Activated CD8-positive, alpha-beta memory T cell treated with anti-CD3 and anti-CD28 coated beads for 48 hours (primary cell): ENCODE data around the gene HOOK1.
"Not testable (repeated sequence)": the region's sequence is repeated elsewhere in the genome, so short reads cannot be mapped to it uniquely, and the experiment has no call there.

ENCODE experiments used
- DNase-seq, 3 experiments: peaks; one replicate each; pipeline ENCODE4 v3.0.0-alpha.2; 2020; ENCODE audit warnings: low read depth in 2 of 3, low spot score in 2 of 3

The HOOK1 gene

GRCh38 chr1:59885160-59885832 is 70.5 kb downstream of the HOOK1 start:
- DNase-seq: no peak

DNA sequence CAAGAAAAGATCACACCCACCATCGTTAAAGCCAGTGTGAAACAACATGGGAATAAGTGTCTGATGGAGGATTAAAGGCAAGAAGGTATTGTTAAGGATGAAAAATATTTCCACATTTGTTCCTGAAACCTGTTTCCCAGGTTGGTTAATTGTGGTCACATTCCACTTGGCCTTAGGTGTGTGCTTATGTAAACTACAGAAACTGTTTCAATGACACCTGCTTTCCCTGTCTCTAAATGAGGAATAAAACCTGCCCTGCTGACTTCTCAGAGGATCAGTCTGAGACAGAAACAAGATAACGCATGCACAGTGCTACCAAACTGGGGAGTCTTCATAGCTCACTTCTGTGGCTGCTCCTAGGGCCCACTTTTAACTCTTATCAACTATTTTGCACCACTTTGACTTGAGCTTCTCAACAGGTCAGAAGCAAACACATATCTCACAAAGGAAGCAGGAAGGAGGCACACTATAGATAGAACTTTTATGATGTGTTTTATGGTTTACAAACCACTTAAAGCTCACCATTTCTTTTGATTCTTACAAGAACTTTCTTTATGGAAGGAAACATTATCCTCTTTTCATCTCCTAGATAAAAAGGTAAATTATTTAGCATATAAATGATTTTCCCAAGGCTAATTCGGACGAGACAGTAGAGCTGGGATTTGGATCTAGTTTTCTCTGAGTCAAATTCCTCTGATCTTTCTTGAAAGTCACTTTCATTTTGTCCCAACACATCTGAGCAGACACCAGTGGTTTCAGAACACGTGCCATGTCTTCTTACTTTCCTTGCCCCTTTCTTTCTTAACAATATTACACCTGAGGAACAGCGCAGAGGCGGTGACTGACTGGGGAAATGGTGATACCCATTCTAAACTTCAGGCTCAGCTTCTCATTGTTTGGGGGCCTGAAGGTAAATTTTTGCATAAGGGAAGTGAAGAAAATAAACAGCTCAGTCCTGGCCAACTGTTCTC is 78.4 kb downstream of the HOOK1 start:
- DNase-seq: no peak

DNA sequence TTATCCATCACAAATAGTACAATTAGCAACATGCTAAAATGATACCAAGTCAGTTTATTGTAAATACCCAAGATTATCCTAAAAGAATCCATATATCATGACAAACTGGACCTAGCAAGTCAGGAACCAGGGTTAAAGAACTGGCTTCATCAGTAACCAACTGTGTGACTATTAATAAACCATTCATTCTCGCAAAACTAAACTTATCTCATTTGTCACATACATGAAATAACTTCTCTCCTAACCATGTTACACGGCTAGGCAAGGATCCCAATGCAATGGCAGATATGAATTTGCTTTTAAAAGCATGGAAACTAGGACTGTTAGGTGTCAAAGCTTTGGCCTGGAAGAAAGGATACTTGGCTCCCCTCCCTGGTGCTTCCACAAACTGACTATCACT is 82.4 kb downstream of the HOOK1 start:
- no peak for DNase-seq

- DNase-seq: no peak
Measured at GRCh38 chr1:59898927-59899326, 84.2 kb downstream of the HOOK1 start.

- DNase-seq: no peak
Measured at GRCh38 chr1:59900640-59901039, 85.9 kb downstream of the HOOK1 start.

DNA sequence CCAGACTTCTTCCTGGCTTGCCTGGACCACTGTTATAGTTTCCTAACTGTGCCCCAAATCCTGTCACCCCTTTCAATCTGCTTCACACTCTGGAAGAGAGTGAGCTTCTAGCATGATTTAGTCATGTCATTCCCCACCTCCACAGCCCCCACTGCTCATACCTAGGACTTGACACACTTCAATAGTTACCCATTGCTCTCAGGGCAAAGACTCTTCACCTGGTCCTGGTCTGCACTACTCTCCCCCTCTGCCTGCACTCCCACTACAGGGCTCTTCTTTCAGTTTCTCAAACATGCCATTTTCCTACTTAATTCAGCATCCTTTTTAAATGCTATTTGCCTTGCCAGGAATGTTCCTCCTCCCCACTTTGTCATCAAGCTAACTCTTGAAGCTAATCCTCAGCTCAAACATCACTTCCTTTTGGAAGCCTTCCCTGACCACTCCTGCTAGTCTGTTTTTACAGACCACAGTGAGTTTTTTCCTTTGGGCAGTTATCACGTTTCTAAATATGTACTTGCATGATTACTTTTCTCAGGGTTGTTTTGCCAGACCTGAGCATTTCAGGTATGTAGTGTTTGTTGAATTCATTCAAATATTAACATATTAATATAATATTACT is 87.1 kb downstream of the HOOK1 start:
- no peak for DNase-seq

DNA sequence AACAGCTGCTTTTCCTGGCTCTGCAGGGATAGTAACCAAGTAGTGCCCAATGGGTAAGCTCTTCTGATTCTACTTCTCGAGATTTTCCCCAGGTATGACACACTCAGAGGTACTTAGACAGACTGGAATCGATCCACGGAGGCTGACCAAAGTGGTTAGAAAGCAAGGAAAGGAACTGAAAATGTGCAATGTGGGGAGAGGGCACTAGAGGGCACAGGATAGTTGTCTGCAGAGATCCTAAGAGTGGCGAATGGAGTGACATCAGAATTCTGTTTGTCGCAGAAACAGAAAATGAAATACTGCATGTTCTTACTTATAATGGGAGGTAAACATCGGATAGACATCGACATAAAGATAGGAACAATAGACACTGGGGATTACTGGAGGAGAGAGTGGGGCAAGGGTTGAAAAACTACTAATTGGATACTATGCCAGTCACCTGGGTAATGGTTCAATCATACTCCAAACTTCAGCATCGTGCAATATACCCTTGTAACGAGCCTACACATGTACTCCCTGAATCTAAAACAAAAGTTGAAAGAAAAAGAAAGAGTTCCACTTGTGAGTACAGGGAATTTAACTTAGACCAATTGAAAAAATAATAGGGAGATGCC is 88.5 kb downstream of the HOOK1 start:
- no peak for DNase-seq

- DNase-seq: no peak
Measured at GRCh38 chr1:59906931-59907330, 92.2 kb downstream of the HOOK1 start.

DNA sequence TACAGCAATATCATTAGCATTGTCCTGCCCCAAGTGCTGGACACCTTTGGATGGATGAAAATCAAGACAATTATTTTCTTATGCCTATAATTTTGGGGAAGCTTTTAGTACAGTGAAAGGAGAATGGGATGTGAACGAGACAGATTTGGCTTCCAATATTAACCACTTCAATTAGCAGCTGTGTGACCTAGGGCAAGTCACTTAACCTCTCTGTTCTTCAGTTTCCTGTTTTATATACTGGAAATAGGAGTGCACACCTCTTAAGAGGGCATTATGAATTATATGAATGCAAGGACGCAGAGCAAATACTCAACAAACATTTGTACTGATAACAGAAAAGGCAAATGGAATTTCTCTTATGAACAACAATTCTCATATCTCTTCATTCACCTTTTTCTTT is 93.3 kb downstream of the HOOK1 start:
- DNase-seq: no peak

DNA sequence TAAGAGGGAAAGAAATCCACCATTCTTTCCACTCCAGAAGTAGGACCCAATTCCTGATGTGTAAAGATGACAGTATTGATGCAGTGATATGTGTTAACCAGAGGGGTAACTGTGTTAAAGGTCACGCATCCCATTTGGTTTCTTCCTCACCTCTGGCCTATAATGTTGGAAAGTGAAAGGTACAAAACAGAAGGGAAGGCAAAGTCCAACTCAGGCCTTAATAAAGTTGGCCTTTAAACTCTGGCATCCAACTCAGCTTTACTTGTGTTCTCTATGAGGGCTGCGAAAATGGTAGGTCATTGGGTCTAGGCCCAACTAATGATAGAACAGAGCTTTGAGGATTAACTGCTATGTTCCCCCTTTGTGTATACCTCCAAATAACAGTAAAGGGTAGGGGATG is 93.9 kb downstream of the HOOK1 start:
- DNase-seq: no peak

- DNase-seq: not testable (repeated sequence)
Measured at GRCh38 chr1:59914791-59915286, 100.1 kb downstream of the HOOK1 start.

- no peak for DNase-seq
Measured at GRCh38 chr1:59915516-59915915, 100.8 kb downstream of the HOOK1 start.

DNA sequence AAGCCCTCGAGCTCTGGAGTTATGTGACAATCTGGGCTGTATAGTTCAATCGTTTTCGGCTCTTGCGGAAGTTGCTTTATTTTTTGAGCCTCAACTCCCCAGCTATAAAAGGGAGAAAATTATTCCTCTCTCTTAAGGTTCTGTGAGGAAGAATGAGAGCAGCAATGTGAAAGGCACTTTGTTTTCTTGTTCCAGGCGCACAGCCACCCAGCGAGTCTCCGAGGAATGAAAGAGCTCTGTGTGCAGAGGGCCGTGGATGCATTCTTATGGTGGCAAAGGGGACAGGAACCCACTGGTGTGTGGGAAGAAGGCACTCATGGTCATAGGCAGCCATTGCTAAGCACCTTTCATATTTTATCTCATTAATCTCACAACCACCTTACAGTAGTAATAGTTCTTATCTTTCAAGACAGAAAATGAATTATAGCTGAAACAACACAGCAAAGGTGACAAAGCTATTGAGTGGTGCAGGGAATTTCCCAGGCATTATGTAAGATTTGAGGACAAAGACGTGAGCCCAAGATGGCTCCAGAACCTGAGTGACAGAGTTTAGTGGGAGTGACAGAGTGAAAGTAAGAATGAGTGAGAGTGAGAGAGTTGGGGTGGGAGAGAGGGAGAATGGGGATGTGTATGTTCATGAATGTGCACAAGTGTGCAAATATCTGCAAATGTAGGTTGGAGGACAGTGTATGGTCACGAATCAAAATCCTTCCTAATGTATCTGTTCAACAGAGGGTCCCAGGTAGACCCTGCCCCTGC is 102.5 kb downstream of the HOOK1 start:
- no peak for DNase-seq

GRCh38 chr1:59917785-59918180 is 103.0 kb downstream of the HOOK1 start:
- DNase-seq: no peak

DNA sequence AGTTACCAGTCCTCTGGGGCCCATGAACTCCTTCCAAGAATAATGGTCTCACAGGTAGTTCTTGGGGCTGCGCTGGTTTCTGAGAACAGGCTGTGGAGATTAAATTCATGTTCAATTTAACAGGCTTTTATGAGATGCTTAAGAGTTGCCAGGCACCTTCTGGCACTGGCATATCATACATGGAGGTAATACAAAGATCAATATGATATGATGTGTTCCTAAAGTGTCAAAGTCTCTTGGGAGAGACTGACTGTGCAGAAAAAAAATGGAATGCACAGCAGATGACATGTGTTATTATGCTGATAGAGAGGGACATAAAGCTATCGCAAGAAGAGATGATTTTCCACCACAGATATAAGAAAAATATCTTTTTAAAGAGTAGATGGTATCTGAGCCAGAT is 105.0 kb downstream of the HOOK1 start:
- no peak for DNase-seq

DNA sequence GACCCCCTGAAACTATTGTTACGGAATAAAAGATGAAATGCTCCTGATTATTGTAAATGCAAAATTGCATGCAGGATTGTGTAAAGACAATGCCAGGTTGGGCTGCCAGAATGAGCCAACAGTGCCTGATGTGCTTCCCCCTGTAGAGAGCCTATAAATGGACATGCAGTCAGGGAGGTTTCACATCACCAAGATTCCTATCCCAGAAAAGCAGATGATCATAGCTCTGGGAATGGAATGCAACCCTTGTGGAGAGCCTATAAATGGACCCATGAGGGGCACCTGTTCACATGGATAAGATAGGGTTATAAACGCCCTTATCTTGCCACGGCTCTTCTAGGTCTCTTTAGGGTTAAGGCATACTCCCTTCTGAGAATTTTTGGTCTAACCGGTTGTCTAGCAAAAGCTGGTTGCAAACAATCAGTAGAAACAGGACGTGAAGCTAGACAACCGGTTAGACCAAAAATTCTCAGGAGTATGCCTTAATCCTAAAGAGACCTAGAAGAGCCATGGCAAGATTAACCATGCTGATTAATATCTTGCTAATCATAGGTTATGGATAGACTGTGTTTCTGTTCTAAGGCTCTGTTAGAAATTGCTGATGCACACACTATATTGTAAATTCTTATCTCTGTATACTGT is 106.6 kb downstream of the HOOK1 start:
- DNase-seq: not testable (repeated sequence)

GRCh38 chr1:59924653-59925052 is 109.9 kb downstream of the HOOK1 start:
- no peak for DNase-seq
